ENCODE results near the gene GALNT15.

DNA sequence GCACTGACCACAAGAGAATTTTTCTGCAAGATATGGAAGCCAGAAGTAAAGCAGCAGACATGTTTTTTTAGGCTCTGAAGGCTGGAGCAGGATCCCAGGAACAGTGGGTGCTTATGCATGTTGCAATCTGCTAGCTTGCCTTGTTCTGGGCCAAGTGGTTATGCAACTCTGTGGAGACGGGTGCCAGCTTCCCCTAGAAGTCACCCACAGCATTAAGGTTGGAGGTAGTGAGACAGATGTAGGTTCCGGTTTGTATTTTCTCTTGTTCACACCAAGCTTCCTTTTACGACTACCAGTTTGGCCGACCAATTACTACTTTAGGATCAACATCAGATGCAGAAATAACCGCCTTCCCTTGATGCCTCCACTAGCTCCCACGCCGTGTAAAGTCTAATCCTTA lies 79.1 kb downstream of the GALNT15 start:
- TF ChIP-seq, protein P1, sequence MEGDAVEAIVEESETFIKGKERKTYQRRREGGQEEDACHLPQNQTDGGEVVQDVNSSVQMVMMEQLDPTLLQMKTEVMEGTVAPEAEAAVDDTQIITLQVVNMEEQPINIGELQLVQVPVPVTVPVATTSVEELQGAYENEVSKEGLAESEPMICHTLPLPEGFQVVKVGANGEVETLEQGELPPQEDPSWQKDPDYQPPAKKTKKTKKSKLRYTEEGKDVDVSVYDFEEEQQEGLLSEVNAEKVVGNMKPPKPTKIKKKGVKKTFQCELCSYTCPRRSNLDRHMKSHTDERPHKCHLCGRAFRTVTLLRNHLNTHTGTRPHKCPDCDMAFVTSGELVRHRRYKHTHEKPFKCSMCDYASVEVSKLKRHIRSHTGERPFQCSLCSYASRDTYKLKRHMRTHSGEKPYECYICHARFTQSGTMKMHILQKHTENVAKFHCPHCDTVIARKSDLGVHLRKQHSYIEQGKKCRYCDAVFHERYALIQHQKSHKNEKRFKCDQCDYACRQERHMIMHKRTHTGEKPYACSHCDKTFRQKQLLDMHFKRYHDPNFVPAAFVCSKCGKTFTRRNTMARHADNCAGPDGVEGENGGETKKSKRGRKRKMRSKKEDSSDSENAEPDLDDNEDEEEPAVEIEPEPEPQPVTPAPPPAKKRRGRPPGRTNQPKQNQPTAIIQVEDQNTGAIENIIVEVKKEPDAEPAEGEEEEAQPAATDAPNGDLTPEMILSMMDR (conservative IDR thresholded peaks at IDR 0.05) = no peak
- TF ChIP-seq EZH2 (IDR thresholded peaks at IDR 0.05; ENCODE audit: low read depth) = no peak
